Neural crest cell (in vitro differentiated cells): ENCODE data around the gene SLC52A3. TPM values are rescaled to one million over a fixed set of nuclear protein-coding genes. Genes with fewer than 3 reads are reported as not detected.

Experiments
- DNase-seq: peaks from one replicate; pipeline ENCODE4 v3.0.0; 2021; ENCODE audit warnings: low read depth, mixed read lengths, low spot score
- H3K27ac Mint-ChIP-seq: one replicate; pipeline ENCODE4 v1.8.0; 2021; ENCODE audit warnings: mild to moderate bottlenecking, mixed read lengths; ENCODE audit not compliant: unreplicated experiment
- H3K27me3 Mint-ChIP-seq: 2 replicates; pipeline ENCODE4 v1.8.0; 2021; ENCODE audit warnings: low read depth, mild to moderate bottlenecking, mixed read lengths
- H3K36me3 Mint-ChIP-seq: 2 replicates; pipeline ENCODE4 v1.8.0; 2021; ENCODE audit warnings: low read depth, mild to moderate bottlenecking, mixed read lengths
- H3K4me1 Mint-ChIP-seq: 2 replicates; pipeline ENCODE4 v1.8.0; 2021; ENCODE audit warnings: mixed read lengths
- H3K4me3 Mint-ChIP-seq: one replicate; pipeline ENCODE4 v1.8.0; 2021; ENCODE audit warnings: mild to moderate bottlenecking, mixed read lengths
- H3K9me3 Mint-ChIP-seq: 2 replicates; pipeline ENCODE4 v1.8.0; 2021; ENCODE audit warnings: mixed read lengths
- CTCF ChIP-seq: fragments of 200-600 bp; sonication (generic); conservative IDR thresholded peaks from 2 replicates; pipeline ENCODE4 v1.5.0; 2021; ENCODE audit warnings: antibody characterized with exemption, mild to moderate bottlenecking
- total RNA-seq: library from RNA; stranded (reverse); gene quantifications from 2 replicates; pipeline ENCODE4 v1.2.1, GENCODE V29; 2021

SLC52A3 gene
- total RNA-seq, 1 donor from 2014 or later = not detected

GRCh38 chr20:774016-774659 is 5.8 kb upstream of the SLC52A3 start:
- Mint-ChIP-seq H3K9me3 (no peaks in the 10 kb centered on the region), H3K36me3 (no peaks in the 10 kb centered on the region), H3K4me3 (no peak overlapping the region), H3K4me1 (peaks cover 5% of the 10 kb centered on the region), H3K27me3 (peaks cover 3% of the 10 kb centered on the region), H3K27ac (no peak overlapping the region)
- DNase-seq = no peak
- TF ChIP-seq CTCF = no peak

GRCh38 chr20:772806-773205 is 4.5 kb upstream of the SLC52A3 start:
- Mint-ChIP-seq H3K36me3 (no peaks in the 10 kb centered on the region), H3K9me3 (no peaks in the 10 kb centered on the region), H3K4me1 (peaks cover 5% of the 10 kb centered on the region), H3K27me3 (peaks cover 8% of the 10 kb centered on the region), H3K27ac (no peak overlapping the region), H3K4me3 (no peak overlapping the region)
- DNase-seq = no peak
- no peak for TF ChIP-seq CTCF

GRCh38 chr20:771741-772464 is 3.6 kb upstream of the SLC52A3 start:
- Mint-ChIP-seq H3K27me3 (peaks cover 14% of the 10 kb centered on the region), H3K9me3 (no peaks in the 10 kb centered on the region), H3K36me3 (no peaks in the 10 kb centered on the region), H3K4me3 (no peak overlapping the region), H3K4me1 (peaks cover 5% of the 10 kb centered on the region), H3K27ac (no peak overlapping the region)
- TF ChIP-seq CTCF = no peak
- no peak for DNase-seq

- no peak for TF ChIP-seq CTCF
- Mint-ChIP-seq H3K9me3 (no peaks in the 10 kb centered on the region), H3K27me3 (peaks cover 20% of the 10 kb centered on the region), H3K4me1 (peaks cover 5% of the 10 kb centered on the region), H3K27ac (no peak overlapping the region), H3K4me3 (no peak overlapping the region), H3K36me3 (no peaks in the 10 kb centered on the region)
- DNase-seq = no peak
Measured at GRCh38 chr20:770691-771090, 2.4 kb upstream of the SLC52A3 start.

- DNase-seq = no peak
- TF ChIP-seq CTCF = no peak
- Mint-ChIP-seq H3K9me3 (no peaks in the 10 kb centered on the region), H3K4me3 (no peak overlapping the region), H3K4me1 (no peaks in the 10 kb centered on the region), H3K36me3 (no peaks in the 10 kb centered on the region), H3K27ac (no peak overlapping the region), H3K27me3 (peaks cover 40% of the 10 kb centered on the region)
Measured at GRCh38 chr20:766906-767305, 1.4 kb downstream of the SLC52A3 start.
